C4-2B (cell line): ENCODE data around the gene NUDT22.

Experiments used
- ZFX ChIP-seq: fragments of 450-650 bp; IDR thresholded peaks from 2 replicates; pipeline ENCODE4 v1.6.1; 2017
- TF ChIP-seq, protein P1 (sequence below): fragments of 450-650 bp; conservative IDR thresholded peaks from 2 replicates; pipeline ENCODE4 v1.5.1; 2017; ENCODE audit warnings: mild to moderate bottlenecking

- TF ChIP-seq, protein P1, sequence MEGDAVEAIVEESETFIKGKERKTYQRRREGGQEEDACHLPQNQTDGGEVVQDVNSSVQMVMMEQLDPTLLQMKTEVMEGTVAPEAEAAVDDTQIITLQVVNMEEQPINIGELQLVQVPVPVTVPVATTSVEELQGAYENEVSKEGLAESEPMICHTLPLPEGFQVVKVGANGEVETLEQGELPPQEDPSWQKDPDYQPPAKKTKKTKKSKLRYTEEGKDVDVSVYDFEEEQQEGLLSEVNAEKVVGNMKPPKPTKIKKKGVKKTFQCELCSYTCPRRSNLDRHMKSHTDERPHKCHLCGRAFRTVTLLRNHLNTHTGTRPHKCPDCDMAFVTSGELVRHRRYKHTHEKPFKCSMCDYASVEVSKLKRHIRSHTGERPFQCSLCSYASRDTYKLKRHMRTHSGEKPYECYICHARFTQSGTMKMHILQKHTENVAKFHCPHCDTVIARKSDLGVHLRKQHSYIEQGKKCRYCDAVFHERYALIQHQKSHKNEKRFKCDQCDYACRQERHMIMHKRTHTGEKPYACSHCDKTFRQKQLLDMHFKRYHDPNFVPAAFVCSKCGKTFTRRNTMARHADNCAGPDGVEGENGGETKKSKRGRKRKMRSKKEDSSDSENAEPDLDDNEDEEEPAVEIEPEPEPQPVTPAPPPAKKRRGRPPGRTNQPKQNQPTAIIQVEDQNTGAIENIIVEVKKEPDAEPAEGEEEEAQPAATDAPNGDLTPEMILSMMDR: no peak
- no peak for TF ChIP-seq ZFX
Measured at GRCh38 chr11:64250415-64251015, 24.4 kb downstream of the NUDT22 start.
